IPS-NIHi7 (cell line): ENCODE results near the gene PTX4.
"Not testable (repeated sequence)": the region's sequence is repeated elsewhere in the genome, so short reads cannot be mapped to it uniquely, and the experiment has no call there.

ENCODE experiments used
- DNase-seq: peaks from one replicate; pipeline ENCODE4 v3.0.0; 2012; ENCODE audit warnings: mixed read lengths; ENCODE audit errors: extremely low spot score

The PTX4 gene

GRCh38 chr16:1443980-1444729 lies 44.6 kb downstream of the PTX4 start, which contains the start of gene CCDC154:
Gene CCDC154, minus strand, starts transcription at chr16:1444556. Its CDS starts 234 bp downstream, at chr16:1444322.
- DNase-seq: no peak

GRCh38 chr16:1443403-1443973 lies 45.3 kb downstream of the PTX4 start:
- no peak for DNase-seq

- no peak for DNase-seq
Measured at GRCh38 chr16:1442697-1443096, 46.0 kb downstream of the PTX4 start.

- no peak for DNase-seq
Measured at GRCh38 chr16:1441391-1441829, 47.3 kb downstream of the PTX4 start.

- DNase-seq: not testable (repeated sequence)
Measured at GRCh38 chr16:1439699-1440074, 49.1 kb downstream of the PTX4 start.

- DNase-seq: no peak
Measured at GRCh38 chr16:1439058-1439698, 49.6 kb downstream of the PTX4 start.

- no peak for DNase-seq
Measured at GRCh38 chr16:1438229-1439057, 50.3 kb downstream of the PTX4 start.

- no peak for DNase-seq
Measured at GRCh38 chr16:1437606-1438005, 51.1 kb downstream of the PTX4 start.

GRCh38 chr16:1436731-1437355 lies 51.9 kb downstream of the PTX4 start:
- no peak for DNase-seq

GRCh38 chr16:1435921-1436697 lies 52.6 kb downstream of the PTX4 start:
- peak; percentile 53 for DNase-seq
